22Rv1 (cell line): ENCODE data around the gene IGSF22.

ENCODE experiments used
- ZFX ChIP-seq: fragments of 450-650 bp; IDR thresholded peaks from 2 replicates; pipeline ENCODE4 v1.6.1; 2017; ENCODE audit warnings: antibody characterized with exemption, borderline replicate concordance
- TF ChIP-seq, protein P1 (sequence below): fragments of 450-650 bp; IDR thresholded peaks from 2 replicates; pipeline ENCODE4 v1.5.1; 2017; ENCODE audit warnings: mild to moderate bottlenecking

- TF ChIP-seq, protein P1, sequence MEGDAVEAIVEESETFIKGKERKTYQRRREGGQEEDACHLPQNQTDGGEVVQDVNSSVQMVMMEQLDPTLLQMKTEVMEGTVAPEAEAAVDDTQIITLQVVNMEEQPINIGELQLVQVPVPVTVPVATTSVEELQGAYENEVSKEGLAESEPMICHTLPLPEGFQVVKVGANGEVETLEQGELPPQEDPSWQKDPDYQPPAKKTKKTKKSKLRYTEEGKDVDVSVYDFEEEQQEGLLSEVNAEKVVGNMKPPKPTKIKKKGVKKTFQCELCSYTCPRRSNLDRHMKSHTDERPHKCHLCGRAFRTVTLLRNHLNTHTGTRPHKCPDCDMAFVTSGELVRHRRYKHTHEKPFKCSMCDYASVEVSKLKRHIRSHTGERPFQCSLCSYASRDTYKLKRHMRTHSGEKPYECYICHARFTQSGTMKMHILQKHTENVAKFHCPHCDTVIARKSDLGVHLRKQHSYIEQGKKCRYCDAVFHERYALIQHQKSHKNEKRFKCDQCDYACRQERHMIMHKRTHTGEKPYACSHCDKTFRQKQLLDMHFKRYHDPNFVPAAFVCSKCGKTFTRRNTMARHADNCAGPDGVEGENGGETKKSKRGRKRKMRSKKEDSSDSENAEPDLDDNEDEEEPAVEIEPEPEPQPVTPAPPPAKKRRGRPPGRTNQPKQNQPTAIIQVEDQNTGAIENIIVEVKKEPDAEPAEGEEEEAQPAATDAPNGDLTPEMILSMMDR: no peak
- no peak for TF ChIP-seq ZFX
Measured at GRCh38 chr11:18773104-18773503, 47.1 kb upstream of the IGSF22 start.
